HG03139 (cell line): ENCODE measurements around the gene FRYL.
"Not testable (repeated sequence)": the region's sequence is repeated elsewhere in the genome, so short reads cannot be mapped to it uniquely, and the experiment has no call there.

Experiments
- ATAC-seq: cut with Tn5 transposase; IDR thresholded peaks from one replicate; pipeline ENCODE4 v1.9.1; 2021; ENCODE audit not compliant: unreplicated experiment

The FRYL gene

GRCh38 chr4:48665555-48666186, 114.4 kb downstream of the FRYL start:
- no peak for ATAC-seq

- ATAC-seq = no peak
These were observed 115.1 kb downstream of the FRYL start for GRCh38 chr4:48664938-48665337.

GRCh38 chr4:48661391-48661790, 118.7 kb downstream of the FRYL start:
- no peak for ATAC-seq

GRCh38 chr4:48660347-48660746, 119.7 kb downstream of the FRYL start:
- no peak for ATAC-seq

GRCh38 chr4:48654015-48654664, 125.9 kb downstream of the FRYL start:
- ATAC-seq = no peak

GRCh38 chr4:48653217-48654014, 126.7 kb downstream of the FRYL start:
- no peak for ATAC-seq

- ATAC-seq = no peak
These were observed 128.2 kb downstream of the FRYL start for GRCh38 chr4:48651914-48652313.

- no peak for ATAC-seq
These were observed 130.6 kb downstream of the FRYL start for GRCh38 chr4:48649505-48649904.

GRCh38 chr4:48645225-48645794, 134.8 kb downstream of the FRYL start:
- no peak for ATAC-seq

- no peak for ATAC-seq
These were observed 137.4 kb downstream of the FRYL start for GRCh38 chr4:48642421-48643374.

- no peak for ATAC-seq
These were observed 138.7 kb downstream of the FRYL start for GRCh38 chr4:48641401-48641800.

- ATAC-seq = no peak
These were observed 139.4 kb downstream of the FRYL start for GRCh38 chr4:48640699-48641098.

- ATAC-seq = no peak
These were observed 139.9 kb downstream of the FRYL start for GRCh38 chr4:48640225-48640624.

GRCh38 chr4:48639807-48640206, 140.3 kb downstream of the FRYL start:
- ATAC-seq = no peak

- ATAC-seq = not testable (repeated sequence)
These were observed 141.5 kb downstream of the FRYL start for GRCh38 chr4:48638586-48638985.

- no peak for ATAC-seq
These were observed 143.2 kb downstream of the FRYL start for GRCh38 chr4:48636911-48637310.

GRCh38 chr4:48635980-48636379, 144.1 kb downstream of the FRYL start:
- ATAC-seq = no peak

- ATAC-seq = no peak
These were observed 144.8 kb downstream of the FRYL start for GRCh38 chr4:48635310-48635709.

GRCh38 chr4:48634688-48635308, 145.3 kb downstream of the FRYL start:
- ATAC-seq = no peak

- no peak for ATAC-seq
These were observed 146.4 kb downstream of the FRYL start for GRCh38 chr4:48633657-48634056.
